Adrenal gland (tissue), 12 donors: ENCODE results near the gene WDR86. TPM values are rescaled to one million over a fixed set of nuclear protein-coding genes. Genes with fewer than 3 reads are reported as not detected.
A peak's percentile ranks its signal among the peaks of the same experiment; 100 is the strongest.

Source experiments
- DNase-seq, 7 donors: peaks; one replicate each; pipeline ENCODE4 v3.0.0-alpha.2; 2019 to 2020
- H3K27ac ChIP-seq, 5 donors: fragments of 200-600 bp; sonication (generic) in 4 of 5; 1 replicate in 3 of 5; 2 replicates in 2 of 5; pipeline versions ENCODE4 v1.5.1 to v1.8.0; 2016 to 2020; ENCODE audit warnings: mild to moderate bottlenecking in 1 of 5
- H3K27me3 ChIP-seq: fragments of 200-600 bp; 2 replicates; pipeline ENCODE4 v1.8.0; 2021
- H3K36me3 ChIP-seq, 2 donors: fragments of 200-600 bp; replicated peaks in 1 of 2; 1 replicate in 1 of 2; 2 replicates in 1 of 2; pipeline versions ENCODE4 v1.5.1 to v1.8.0; 2018 to 2022
- H3K4me1 ChIP-seq, 2 donors: fragments of 200-600 bp; replicated peaks in 1 of 2; 1 replicate in 1 of 2; 2 replicates in 1 of 2; pipeline versions ENCODE4 v1.5.1 to v1.8.0; 2018 to 2021
- H3K4me3 ChIP-seq, 4 donors: fragments of 200-600 bp; sonication (generic) in 3 of 4; one replicate each; pipeline ENCODE4 v1.5.1; 2016 to 2018
- H3K9me3 ChIP-seq, 3 donors: fragments of 200-600 bp; sonication (generic) in 1 of 3; replicated peaks in 1 of 3; 1 replicate in 2 of 3; 2 replicates in 1 of 3; pipeline versions ENCODE4 v1.5.1 to v1.8.0; 2016 to 2021
- POLR2A ChIP-seq, 2 donors: fragments of 450-650 bp; IDR thresholded peaks; one replicate each; pipeline ENCODE4 v1.6.1; 2017; ENCODE audit warnings: antibody characterized with exemption in 2 of 2, mild to moderate bottlenecking in 2 of 2, moderate library complexity in 1 of 2
- WGBS, 4 donors: extraction: QIAGEN DNeasy Blood & Tissue Kit in 2 of 4; methylation state at CpG; one replicate each; pipeline versions ENCODE4 v1.1.5 to v1.1.7; 2013 to 2017; 5-methylcytosine and 5-hydroxymethylcytosine counted together
- intact Hi-C, 2 donors: fragments of 100-400 bp; cut with DNase I; formaldehyde crosslinking; loops; one replicate each; pipeline versions ENCODE4 v1.14.1 to v1.15.0; 2022 to 2023
- polyA plus RNA-seq, 3 donors: library from polyadenylated mRNA; stranded (reverse); fragments of 200-250 nt in 2 of 3; fragments of 350-450 nt in 1 of 3; fragmentation: Illumina TruSeq in 1 of 3; extraction: RNeasy Lipid Tissue Mini Kit (QIAGEN cat#74804) in 1 of 3; gene quantifications; one replicate each; pipeline ENCODE4 v1.2.3, GENCODE V29; 2013 to 2014
- total RNA-seq, 9 donors: library from RNA; depleted of rRNA in 4 of 9; stranded (reverse); fragments of >200 nt in 4 of 9; fragments of 120-200 nt in 1 of 9; fragmentation: NEBNext Ultra II Directional in 1 of 9; extraction: Animal tissue kit (Norgen Biotek cat#: 25700) in 1 of 9; gene quantifications; one replicate each; pipeline versions ENCODE4 v1.1.0 to v1.2.4, GENCODE V29; 2013 to 2023
- TF ChIP-seq, protein P1 (sequence below), 6 experiments: fragments of 450-650 bp in 4 of 6; fragments of 200-600 bp in 2 of 6; sonication (generic) in 1 of 6; IDR thresholded peaks; 1 replicate in 5 of 6; 2 replicates in 1 of 6; pipeline versions ENCODE4 v1.5.1 to v1.8.0; 2016 to 2021; ENCODE audit warnings: antibody characterized with exemption in 6 of 6, mild to moderate bottlenecking in 2 of 6, moderate library complexity in 1 of 6
- donor health status: healthy with polysubstance abuse.
- donor health status: Bipolar disorder and iron deficiency.
- donor health status: DM: yes; HTN: yes; CAD: no.
- donor health status: DM: no; HTN: no; CAD: no.
- donor health status: DM: no; HTN: no; CAD: no.
- donor health status: DM: yes; HTN: yes; CAD: no.

WDR86 gene
- total and polyA plus RNA-seq, 12 donors = 1.4 to 16.7 (median 5.5) TPM; not detected in 1

DNA sequence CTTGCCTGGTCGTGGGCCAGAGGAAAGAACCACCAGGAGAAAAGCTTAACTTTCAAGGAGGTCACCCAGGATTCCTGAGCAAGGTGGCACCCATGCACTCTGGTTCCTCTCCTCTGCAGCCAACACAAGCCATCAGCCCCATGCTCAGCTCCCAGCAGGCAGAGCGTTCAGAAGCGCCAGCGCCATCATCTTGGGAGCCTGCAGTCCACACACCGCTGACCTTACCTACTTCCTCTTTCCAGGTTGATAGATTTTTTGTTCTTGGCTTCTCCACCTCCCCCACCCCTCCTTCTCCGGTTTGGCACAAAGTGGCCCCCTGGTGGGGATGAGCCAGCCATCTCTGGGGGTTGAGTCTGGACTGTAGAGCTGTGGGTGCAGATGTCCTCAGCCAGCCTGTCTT is 1.7 kb upstream of the WDR86 start:
- DNase-seq = no peak
- no peak overlapping the region for H3K4me3 ChIP-seq
- peaks cover 8 to 15% of the 10 kb centered on the region in 2 donors for H3K4me1 ChIP-seq
- WGBS, 4 donors = 71 to 82% (median 77%) methylated on average over 6 of the region's 6 CpGs
- no peak for TF ChIP-seq POLR2A (IDR thresholded peaks at IDR 0.05)
- TF ChIP-seq, protein P1, sequence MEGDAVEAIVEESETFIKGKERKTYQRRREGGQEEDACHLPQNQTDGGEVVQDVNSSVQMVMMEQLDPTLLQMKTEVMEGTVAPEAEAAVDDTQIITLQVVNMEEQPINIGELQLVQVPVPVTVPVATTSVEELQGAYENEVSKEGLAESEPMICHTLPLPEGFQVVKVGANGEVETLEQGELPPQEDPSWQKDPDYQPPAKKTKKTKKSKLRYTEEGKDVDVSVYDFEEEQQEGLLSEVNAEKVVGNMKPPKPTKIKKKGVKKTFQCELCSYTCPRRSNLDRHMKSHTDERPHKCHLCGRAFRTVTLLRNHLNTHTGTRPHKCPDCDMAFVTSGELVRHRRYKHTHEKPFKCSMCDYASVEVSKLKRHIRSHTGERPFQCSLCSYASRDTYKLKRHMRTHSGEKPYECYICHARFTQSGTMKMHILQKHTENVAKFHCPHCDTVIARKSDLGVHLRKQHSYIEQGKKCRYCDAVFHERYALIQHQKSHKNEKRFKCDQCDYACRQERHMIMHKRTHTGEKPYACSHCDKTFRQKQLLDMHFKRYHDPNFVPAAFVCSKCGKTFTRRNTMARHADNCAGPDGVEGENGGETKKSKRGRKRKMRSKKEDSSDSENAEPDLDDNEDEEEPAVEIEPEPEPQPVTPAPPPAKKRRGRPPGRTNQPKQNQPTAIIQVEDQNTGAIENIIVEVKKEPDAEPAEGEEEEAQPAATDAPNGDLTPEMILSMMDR (IDR thresholded peaks at IDR 0.05) = no peak
- H3K27me3 ChIP-seq = peaks cover 37% of the 10 kb centered on the region
- H3K9me3 ChIP-seq = no peaks in the 10 kb centered on the region
- intact Hi-C loops = no loop called here
- no peaks in the 10 kb centered on the region for H3K36me3 ChIP-seq
- no peak overlapping the region for H3K27ac ChIP-seq

- H3K27me3 ChIP-seq = peaks cover 37% of the 10 kb centered on the region
- TF ChIP-seq POLR2A (IDR thresholded peaks at IDR 0.05) = no peak
- TF ChIP-seq, protein P1 (IDR thresholded peaks at IDR 0.05) = no peak
- peak overlapping the region in 2 of 4 donors; percentile 13 to 58 for H3K4me3 ChIP-seq
- intact Hi-C loops = no loop called here
- H3K27ac ChIP-seq = peak overlapping the region in 2 of 5 donors; percentile 64 to 84
- no peaks in the 10 kb centered on the region for H3K9me3 ChIP-seq
- H3K36me3 ChIP-seq = no peaks in the 10 kb centered on the region
- no peak for DNase-seq
- H3K4me1 ChIP-seq = peaks cover 8 to 15% of the 10 kb centered on the region in 2 donors
- 25 to 71% (median 48%) methylated on average over 17 to 55 of the region's 55 CpGs for WGBS, 4 donors
Measured at GRCh38 chr7:151410405-151411390, 860 bp upstream of the WDR86 start.

- WGBS, 4 donors = 17 to 40% (median 21%) methylated on average over 9 to 61 of the region's 61 CpGs
- no peaks in the 10 kb centered on the region for H3K36me3 ChIP-seq
- H3K27me3 ChIP-seq = peaks cover 37% of the 10 kb centered on the region
- TF ChIP-seq, protein P1 (IDR thresholded peaks at IDR 0.05) = no peak
- TF ChIP-seq POLR2A (IDR thresholded peaks at IDR 0.05) = no peak
- no peaks in the 10 kb centered on the region for H3K9me3 ChIP-seq
- peak overlapping the region in 2 of 5 donors; percentile 64 to 84 for H3K27ac ChIP-seq
- no peak for DNase-seq
- peak overlapping the region in 2 of 4 donors; percentile 9 to 58 for H3K4me3 ChIP-seq
- intact Hi-C loops = no loop called here
- H3K4me1 ChIP-seq = peaks cover 8 to 15% of the 10 kb centered on the region in 2 donors
Measured at GRCh38 chr7:151408839-151409666, 785 bp downstream of the WDR86 start.

GRCh38 chr7:151408498-151408838 is 1.4 kb downstream of the WDR86 start:
- TF ChIP-seq POLR2A (IDR thresholded peaks at IDR 0.05) = no peak
- TF ChIP-seq, protein P1 (IDR thresholded peaks at IDR 0.05) = no peak
- Histone ChIP-seq H3K36me3 (no peaks in the 10 kb centered on the region), H3K4me3 (peak overlapping the region in 1 of 4 donors; percentile 6), H3K4me1 (peaks cover 8 to 15% of the 10 kb centered on the region in 2 donors), H3K27ac (peak overlapping the region in 2 of 5 donors; percentile 30 to 84), H3K9me3 (no peaks in the 10 kb centered on the region), H3K27me3 (peaks cover 37% of the 10 kb centered on the region)
- WGBS, 4 donors = 70 to 87% (median 82%) methylated on average over 7 of the region's 7 CpGs
- intact Hi-C loops = no loop called here
- no peak for DNase-seq
